ENCODE measurements around the gene SPOCK1.
"Not testable (repeated sequence)": the region's sequence is repeated elsewhere in the genome, so short reads cannot be mapped to it uniquely, and the experiment has no call there.

The SPOCK1 gene

DNA sequence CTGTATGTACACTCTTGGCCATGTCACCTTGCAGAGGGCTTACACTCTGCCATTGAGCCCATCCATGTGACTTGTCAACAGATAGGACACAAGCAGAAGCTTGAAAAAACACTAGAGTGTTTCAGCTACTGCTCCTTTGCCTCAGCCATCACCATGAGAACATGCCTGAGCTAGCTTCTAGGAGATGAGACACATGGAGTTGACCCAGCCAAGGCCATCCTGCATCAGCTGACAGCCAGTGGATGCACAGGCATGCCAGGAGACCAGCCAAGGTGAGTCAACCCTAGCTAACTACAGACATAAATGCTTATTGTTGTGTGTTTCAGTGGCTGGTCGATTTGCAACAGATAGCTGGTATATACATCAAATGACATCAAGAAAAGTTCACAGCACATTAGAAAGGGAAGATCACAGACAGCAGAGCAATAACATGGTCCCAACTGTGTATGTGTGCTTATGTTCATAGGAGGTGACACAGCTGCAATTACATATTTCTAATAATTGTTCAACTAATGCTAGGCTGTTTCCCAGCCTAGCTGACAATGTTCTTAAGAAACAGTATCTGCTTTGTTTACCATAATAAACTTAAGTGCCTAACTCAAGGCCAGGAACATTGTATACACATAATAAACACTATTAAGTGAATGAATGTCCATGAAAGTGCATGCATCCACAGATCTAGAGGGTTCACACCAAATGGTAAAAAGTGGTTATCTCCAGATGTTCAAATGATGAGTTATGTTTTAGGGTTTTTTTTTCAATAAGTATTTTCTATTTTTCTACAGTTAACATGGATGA is 105.7 kb downstream of the SPOCK1 start:
- DNase-seq, result no peak

DNA sequence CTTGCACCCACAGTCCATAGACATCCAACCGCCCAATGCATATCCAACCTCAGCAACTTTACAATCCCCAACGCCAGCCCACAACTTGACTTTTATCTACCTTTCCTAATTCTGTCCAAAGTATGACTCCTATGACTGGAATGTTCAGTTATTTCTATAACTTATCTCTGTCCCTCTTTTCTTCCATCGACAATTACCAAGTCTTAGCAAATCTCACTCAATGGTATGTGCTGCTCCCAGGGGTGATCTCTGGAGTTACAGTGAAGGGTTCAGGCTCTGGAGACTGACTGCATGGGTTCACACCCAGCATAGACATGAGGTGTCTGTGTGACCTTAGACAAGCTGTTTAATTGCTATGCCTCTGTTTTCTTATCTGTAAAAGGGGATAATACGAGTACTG is 106.9 kb downstream of the SPOCK1 start:
- no peak for DNase-seq

DNA sequence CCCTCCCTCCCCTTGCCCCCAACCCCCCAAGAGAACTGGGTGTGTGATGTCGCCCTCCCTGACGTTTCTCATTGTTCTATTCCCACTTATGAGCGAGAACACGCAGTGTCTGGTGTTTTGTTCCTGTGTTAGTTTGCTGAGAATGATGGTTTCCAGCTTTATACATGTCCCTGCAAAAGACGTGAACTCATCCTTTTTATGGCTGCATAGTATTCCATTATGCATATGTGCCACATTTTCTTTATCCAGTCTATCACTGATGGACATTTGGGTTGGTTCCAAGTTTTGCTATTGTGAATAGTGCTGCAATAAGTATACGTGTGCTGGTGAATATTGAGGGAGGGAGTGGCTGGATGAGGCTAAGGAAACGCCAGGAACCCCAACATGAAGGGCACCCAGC is 108.1 kb downstream of the SPOCK1 start:
- not testable (repeated sequence) for DNase-seq

DNA sequence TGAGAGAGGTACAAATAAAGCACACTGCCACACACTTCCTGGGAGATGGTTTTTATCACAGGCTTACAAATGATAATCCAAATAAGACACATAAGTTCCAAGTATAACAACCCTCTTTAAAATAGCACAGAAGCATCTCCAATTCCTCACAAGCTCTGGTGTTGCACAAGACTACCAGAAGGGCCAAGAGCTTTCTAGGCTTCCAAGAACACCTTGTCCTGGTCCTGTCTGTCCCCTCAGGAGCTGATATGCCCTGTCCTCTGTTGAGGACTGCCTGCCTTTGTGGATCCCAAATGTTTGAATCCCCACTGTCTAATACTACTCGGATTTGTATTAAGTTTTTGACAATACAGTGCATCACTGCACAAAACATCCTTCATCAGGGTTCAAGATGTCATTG is 110.1 kb downstream of the SPOCK1 start:
- DNase-seq, result no peak

DNA sequence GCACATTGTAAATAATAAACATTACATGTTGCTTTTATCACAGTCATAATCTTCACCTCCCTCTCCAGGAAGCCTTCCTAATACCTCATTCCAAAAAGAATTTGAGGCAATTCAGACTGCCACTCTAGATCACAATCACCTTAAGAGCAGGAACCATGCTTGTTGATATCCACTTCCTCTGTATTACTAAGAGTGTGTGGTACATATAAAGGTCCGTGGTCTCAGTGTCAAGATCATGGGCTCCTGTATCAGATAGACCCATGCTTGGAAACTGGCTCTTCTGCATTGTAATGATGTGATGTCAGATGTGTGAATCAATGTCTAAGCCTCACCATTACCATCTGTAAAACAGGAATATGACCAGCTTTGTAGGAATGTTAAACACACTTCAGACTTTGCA is 114.1 kb downstream of the SPOCK1 start:
- DNase-seq, result no peak

DNA sequence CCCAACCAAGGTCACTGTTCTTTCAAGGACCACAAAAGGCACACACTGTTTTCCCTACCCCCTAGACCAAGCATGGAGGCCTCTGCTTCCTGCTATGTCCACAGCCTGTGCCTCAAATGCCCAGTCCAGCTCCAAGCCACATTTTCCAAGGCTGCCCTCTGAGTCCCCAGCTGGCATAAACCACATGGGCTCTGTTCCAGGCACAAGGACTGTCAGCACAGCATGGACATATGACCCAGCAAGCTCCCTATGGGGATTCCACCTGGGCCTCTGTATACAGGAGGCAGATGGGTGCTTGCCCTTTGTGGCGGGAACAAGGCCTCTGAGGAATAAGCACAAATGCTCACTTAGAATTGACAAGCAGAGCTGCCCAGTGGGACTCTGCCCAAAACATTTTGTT is 115.2 kb downstream of the SPOCK1 start:
- DNase-seq, result no peak

DNA sequence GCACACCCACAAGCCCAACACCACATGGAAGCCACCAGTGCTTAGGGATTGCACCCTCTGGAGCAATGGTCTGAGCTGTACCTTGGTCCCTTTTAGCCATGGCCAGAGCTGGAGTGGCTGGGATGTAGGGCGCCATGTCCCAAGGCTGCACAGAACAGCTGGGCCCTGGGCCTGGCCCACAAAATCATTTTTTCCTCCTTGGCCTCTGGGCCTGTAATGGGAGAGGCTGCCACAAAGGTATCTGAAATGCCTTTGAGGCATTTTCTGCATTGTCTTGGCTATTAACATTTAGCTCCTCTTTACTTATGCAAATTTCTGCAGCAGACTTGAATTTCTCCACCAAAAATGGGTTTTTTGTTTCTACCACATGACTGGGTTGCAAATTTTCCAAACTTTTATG is 117.6 kb downstream of the SPOCK1 start:
- DNase-seq, result no peak

DNA sequence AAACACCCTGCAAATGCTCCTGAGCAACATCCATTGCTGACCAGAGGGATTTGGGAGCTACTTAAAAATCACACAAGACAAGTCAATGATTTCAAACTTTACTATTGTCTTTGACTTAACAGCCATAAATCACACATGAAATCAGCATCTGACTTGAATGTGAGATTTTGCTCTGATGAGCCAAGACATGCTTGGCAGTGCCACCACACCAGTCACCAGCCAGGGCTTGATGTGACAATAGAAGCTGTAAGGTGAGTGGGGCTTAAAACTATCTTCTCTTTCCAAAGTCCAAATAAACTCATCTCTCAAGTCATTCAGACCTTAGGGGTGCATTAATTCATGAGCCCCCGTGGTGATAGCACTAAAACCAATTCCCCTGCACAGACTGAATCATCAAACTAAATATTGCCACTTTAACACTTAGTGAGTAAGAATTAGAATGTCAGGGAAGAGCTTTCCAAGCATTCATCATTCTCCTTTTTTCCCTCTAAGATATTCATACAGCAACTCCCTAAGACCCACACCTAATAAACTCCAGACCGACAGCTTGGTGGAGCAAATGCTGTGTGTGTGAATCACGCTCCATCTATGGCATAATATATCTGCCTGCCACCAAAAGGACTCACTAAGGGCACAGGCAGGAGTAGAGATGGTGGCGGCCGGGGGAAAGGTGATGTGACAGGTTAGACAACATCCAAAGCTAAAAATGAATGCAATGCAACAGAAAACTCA is 119.4 kb downstream of the SPOCK1 start:
- no peak for DNase-seq

DNA sequence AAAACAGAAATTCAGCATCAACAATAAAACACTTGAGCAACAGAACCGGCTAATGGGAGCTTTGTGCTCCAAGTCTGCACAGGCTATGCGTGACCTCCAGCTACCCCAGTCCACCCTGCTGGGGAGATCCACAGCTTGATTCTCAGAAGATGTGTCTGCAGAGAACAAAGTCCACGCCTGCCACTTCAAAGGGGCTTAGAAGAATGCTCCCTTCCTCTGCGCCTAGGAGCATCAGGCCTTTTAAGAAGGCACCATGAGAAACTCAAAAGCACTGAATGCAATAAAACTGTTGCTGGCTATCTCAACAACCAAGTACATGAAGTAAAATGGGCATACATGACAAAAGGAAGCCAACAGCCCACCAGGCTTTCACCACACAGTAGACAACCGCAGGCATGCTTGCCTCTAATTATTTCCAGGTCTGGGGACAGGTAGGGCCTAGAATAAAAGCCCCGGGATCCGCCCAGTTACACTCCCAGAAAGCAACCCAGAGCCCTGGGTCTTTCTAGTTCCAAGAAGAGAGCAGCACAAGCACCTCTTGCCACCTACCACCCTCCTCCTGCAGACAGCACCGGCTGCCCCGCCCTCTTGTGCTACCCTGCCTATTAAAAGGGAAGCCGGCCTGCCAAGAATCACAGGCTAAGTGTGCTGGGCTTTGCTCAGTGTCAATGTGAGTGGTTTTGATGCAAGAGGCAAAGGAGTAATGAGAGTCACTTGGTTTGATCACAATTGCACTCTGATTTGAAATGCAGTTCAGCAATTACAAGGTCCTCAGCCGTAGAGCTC is 123.2 kb downstream of the SPOCK1 start:
- DNase-seq, result no peak

DNA sequence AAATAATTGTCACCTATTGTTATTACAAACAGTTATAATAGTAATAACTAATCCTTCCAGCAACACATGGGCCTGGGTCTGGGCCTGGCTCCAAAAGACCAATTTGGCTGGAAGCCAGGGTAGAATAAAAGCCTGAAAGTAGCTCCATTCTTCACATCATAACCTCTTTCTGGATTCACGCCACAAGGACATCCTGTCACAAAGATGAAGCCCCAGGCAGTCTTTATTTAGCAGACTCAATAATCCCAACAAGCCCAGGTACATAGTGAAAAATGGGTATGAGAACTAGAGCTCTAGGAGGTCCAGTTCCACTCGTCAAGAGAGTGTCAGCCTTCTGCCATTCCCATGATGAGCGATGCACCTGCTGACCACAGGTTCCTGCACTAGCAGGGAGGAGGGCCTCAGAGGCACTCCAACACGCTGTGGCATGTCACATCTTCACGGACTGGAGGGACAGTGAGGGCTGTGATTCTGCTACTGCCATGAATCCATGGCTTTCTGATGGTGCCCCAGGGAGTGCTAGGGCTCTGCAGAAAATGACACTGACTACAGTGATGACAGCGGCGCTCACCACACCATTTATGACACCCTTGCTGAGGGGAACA is 124.9 kb downstream of the SPOCK1 start:
- DNase-seq, result no peak

DNA sequence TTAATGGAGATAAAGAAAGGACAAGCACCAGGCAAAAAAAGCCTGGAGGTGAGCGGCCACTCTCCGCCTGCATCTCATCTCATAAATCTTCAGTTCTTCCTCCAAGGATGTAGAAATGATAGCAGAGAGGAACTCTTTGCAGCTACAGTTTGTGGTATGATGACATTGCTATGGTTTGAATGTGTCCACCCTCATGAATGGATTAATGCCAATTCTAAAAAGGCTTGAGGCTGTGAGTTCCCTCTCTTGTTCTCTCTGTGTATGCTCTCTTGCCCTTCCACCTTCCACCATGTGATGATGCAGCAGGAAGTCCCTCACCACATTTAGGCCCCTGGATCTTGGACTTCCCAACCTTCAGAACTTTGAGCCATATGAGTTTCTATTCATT is 126.4 kb downstream of the SPOCK1 start:
- DNase-seq, result no peak

DNA sequence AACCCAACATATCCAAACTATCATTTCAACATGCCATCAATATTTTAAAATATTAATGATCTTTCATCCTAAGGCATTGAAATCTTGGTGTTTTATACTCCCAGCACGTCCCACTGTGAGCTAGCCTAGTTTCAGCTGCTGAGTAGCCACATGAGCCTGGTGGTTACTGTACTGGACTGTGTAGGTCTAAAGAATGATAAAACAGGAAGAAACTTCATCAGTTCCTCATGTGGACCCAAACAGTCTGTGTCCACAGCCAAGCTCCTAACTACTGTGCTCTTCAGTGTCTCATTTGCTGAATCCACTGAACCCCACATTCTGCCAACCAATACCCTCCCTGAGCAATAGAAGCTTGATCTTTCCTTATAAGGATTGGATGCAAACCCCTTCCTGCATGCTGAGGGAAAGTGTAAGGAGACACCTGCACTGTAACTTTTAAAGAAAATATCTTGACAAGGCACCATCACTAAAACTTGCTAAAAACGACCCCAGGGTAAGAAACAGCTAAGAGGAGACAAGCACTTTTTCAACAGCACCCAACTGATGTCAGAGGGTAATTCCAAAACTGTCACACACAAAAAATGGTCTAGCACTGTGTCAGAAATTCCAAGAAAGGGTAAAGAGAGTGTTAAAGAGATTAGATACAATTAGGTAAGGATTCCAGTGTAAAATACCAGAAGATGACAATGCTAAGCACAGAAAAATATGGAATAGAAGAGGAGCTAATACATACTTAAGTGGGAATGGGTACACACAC is 126.9 kb downstream of the SPOCK1 start:
- DNase-seq, result no peak

DNA sequence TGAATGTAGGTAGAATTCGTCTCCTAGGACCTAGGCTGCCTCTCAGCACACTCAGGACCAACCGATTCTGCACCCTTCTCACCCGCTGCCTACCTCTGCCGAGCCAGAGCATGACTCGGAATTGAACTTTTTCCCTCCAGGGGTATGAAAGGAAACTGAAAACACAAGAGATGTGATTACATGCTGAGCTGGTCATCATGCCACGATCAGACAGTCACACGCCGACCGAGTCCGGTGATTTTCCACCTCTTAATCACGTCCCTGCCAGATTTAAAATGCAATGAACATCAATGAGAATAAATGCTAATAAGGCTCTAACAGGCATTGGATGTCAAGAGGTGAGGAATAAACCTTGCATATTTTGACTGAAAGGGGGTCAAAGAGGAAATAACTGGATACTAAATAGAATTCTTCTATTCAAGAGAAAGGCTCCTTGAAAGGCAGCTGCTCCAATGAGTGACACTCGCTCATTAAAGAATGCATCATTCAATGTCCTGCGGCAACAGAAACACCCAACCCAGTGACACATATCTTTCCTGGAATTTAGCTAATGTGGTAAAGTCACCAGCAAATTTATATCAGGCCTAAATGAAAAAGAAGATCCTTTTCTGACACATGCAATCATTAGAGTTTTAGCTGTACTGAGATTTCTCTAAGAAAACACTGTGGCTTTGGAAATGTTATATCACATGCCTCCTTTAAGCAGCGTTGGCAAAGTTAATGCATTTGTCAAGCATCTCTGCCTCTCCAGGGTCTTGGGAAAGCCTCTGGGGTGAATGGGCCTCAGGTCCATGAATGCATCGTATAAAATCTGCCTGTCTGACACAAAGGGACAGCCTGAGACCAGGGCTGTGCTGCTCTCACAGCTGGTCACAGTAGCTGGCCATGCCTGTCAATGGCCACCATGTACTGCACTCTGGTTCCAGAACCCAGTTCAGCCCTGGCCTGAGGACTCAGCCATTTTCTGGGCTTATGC is 128.7 kb downstream of the SPOCK1 start:
- DNase-seq, result no peak

DNA sequence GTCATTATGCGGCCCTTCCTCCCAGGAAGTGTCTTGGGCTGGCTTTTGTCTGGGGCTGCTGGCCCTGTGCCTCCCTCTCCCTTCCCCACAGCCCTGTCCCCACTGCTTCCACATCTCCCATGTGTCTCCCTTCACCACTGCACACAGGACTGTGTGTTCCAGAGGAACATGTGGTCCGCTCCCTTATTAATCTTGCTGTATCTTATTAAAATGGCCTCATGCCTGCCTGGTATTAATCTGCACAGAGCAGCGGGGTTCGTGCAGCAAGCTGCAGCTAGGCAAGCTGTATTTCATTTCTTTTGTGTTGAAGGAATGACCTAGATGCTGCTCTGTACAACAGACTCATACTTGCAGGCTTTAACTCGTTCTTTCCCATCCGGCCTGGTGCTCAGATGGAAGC is 130.5 kb downstream of the SPOCK1 start:
- DNase-seq, result no peak

DNA sequence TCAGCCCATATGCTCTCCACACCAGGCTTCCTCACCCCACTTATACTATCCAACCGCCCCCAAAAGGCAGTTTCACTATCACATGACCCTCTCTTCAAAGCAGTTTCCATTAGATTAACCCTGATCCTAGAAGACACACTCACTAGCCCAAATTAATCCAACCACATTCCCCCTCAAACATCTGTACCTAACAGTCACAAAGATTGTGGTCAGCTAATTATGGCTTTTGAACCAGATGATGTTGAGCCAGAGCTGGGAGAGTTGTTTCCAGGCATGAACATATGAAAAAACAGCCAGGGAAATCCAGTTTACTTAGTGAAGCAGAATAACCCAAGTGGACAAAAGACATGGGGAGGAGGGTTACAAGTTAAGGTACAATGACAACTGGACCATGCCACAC is 131.2 kb downstream of the SPOCK1 start:
- no peak for DNase-seq

DNA sequence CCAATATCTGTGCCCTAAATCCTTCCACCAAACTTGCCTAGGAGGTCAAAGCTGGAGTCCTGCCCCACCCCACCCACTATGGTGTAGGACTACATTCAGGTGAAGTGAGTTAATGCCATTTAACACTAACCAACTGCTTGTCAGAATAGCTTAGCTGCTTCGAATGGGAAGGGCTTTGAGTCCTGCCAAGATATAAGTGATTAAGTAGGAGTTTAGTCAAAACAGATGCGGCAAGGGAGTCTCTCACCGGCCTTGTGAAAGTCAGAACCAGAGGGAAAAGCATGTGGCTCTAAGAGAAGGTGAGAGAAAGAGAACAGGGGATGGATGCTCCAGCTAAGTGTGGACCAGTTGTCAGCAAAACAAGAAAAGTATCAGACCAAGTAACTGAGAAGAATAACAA is 132.6 kb downstream of the SPOCK1 start:
- no peak for DNase-seq

DNA sequence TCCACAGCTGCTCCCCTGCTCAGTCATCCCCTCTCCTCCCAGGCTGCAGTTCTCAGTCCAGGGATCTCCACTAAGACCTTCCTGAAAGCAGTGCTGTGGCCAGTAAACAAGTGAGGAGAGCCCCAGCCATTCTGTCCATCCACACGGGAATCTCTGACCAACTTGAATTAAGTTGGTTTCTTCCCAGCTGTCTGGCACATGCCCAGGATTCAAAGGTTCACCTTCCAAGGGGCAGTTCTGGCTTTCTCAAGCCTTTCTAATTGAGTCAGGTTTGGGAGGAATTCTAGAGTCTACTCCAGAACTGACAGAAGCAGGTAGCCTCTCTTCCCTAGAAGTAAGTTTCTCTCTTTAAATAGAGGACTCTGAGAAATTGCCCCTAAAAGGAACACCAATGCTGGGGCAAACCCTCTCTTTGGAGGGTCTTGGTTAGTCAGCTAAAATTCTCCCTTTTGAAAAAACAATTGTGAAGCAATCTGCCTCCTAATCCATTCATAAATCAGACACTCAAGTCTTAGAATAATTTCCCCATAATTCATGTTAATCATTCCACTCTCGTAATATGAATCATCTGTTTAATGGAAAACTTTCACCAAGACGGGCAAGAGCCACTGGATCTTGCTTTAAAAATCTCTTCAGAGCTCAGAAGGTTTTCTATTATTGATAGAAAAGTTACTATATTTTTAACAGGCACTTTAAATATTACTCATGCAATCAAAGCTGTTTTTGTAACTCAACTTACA is 133.8 kb downstream of the SPOCK1 start:
- DNase-seq, result no peak

DNA sequence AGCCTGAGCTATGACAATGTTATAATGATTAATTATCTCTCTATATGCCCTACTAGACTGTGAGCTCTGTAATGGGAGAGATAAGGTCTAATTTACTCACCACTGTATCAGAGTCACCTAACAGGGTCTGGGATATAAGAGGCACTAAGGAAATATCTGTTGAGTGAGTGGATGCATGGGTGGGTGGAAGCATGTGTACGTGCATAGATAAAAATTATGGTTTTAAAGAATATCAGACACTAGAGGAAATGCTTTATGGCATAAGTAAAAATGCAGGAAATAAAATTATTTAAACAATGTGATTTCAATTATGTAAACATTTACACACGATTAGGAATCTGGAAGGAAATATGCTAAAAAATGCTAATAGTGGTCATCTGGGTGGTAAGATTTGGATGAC is 137.8 kb downstream of the SPOCK1 start:
- no peak for DNase-seq

DNA sequence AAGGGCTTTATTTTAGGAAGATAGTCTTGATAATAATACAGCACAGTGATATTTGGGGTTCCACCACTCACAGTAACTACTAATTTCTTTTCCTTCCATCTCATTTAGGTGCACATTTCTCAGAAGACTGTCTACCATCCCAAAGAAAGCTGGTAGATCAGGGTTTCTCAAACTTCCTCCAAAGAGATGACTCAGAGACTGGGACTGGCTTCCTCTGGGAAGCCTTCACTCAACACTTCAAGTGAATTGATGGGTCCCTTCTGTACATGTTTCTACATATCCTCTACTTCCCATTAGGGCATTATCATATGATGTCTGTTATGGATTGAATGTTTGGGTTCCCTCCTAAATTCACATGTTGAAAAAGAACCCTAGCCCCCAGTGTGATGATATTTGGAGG is 138.5 kb downstream of the SPOCK1 start:
- no peak for DNase-seq

DNA sequence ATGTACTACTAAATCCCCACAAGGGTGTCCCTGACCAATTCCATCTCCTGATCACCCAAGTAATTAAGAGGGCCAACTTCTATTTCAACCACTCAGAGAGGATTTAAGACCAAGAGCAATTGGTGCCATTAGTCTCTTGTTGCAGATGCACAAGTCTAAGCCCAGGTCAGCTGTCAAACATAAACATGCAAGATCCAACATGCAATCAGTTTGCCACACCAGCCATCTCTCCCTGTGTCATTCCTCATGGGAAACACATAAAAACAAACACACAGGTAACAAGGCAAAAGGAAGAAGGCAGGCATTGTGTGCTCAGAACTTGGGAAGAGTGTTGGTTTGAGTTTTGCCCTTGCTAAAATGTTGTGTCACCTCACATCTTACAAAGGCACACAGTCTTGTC is 139.2 kb downstream of the SPOCK1 start:
- no peak for DNase-seq

DNA sequence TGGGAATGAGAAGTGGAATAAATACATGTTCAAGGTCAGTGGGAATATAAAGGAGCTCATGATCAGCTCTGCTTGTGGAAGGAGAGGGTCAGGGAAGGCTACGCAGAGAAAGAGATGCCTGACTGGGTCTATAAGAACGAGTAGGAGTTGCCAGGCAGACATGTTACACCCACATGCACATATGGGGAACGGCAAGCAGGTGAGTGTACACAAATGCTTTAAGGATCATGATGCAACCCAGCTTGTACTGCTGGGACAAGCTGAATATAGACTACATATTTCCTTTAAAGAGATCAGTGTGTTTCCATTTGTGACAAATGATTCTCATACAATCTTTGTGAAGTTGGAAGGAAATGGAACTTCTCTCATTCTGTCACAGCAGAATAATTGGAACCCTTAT is 141.7 kb downstream of the SPOCK1 start:
- no peak for DNase-seq

All from CD4-positive, alpha-beta T cell treated with Interleukin-12 subunit alpha and Interleukin-12 subunit beta, for 1 hour (primary cell).